Spleen (tissue), 11 donors: ENCODE data around the gene LRSAM1. TPM values are rescaled to one million over a fixed set of nuclear protein-coding genes. Genes with fewer than 3 reads are reported as not detected.

Experiments used
- DNase-seq: peaks from one replicate; pipeline ENCODE4 v3.0.0-alpha.2; 2020
- H3K27ac ChIP-seq, 8 donors: fragments of 200-600 bp; sonication (generic) in 7 of 8; 1 replicate in 4 of 8; 2 replicates in 4 of 8; pipeline versions ENCODE4 v1.5.0 to v1.8.0; 2016 to 2021; ENCODE audit warnings: inconsistent platforms in 4 of 8, mild to moderate bottlenecking in 4 of 8, moderate library complexity in 1 of 8
- H3K27me3 ChIP-seq, 7 donors: fragments of 200-600 bp; sonication (generic) in 6 of 7; replicated peaks in 1 of 7; 1 replicate in 4 of 7; 2 replicates in 3 of 7; pipeline versions ENCODE4 v1.5.0 to v1.8.0; 2016 to 2021; ENCODE audit warnings: inconsistent platforms in 3 of 7, mild to moderate bottlenecking in 1 of 7
- H3K36me3 ChIP-seq, 6 donors: fragments of 200-600 bp; sonication (generic) in 5 of 6; 1 replicate in 4 of 6; 2 replicates in 2 of 6; pipeline versions ENCODE4 v1.5.0 to v1.8.0; 2016 to 2021; ENCODE audit warnings: inconsistent platforms in 2 of 6
- H3K4me1 ChIP-seq, 6 donors: fragments of 200-600 bp; sonication (generic) in 5 of 6; 1 replicate in 3 of 6; 2 replicates in 3 of 6; pipeline versions ENCODE4 v1.5.0 to v1.8.0; 2016 to 2021; ENCODE audit warnings: inconsistent platforms in 3 of 6
- H3K4me3 ChIP-seq, 8 donors: fragments of 200-600 bp; sonication (generic) in 7 of 8; 1 replicate in 4 of 8; 2 replicates in 4 of 8; pipeline versions ENCODE4 v1.5.0 to v1.8.0; 2016 to 2021; ENCODE audit warnings: inconsistent platforms in 4 of 8, mild to moderate bottlenecking in 4 of 8, moderate library complexity in 2 of 8
- H3K9me3 ChIP-seq, 8 donors: fragments of 200-600 bp; sonication (generic) in 7 of 8; 1 replicate in 4 of 8; 2 replicates in 4 of 8; pipeline versions ENCODE4 v1.5.0 to v1.8.0; 2016 to 2021; ENCODE audit warnings: inconsistent platforms in 4 of 8
- POLR2A ChIP-seq, 3 donors: fragments of 450-650 bp; IDR thresholded peaks; one replicate each; pipeline ENCODE4 v1.5.1; 2017; ENCODE audit warnings: antibody characterized with exemption in 3 of 3, mild to moderate bottlenecking in 1 of 3
- POLR2AphosphoS5 ChIP-seq, 3 donors: sonication (generic); formaldehyde crosslinking; IDR thresholded peaks; one replicate each; pipeline ENCODE4 v1.5.1; 2017; ENCODE audit warnings: antibody characterized with exemption in 3 of 3
- WGBS, 5 donors: extraction: QIAGEN DNeasy Blood & Tissue Kit in 3 of 5; methylation state at CpG; one replicate each; pipeline versions ENCODE4 v1.1.5 to v1.1.7; 2013 to 2018; 5-methylcytosine and 5-hydroxymethylcytosine counted together
- intact Hi-C: fragments of 100-400 bp; cut with DNase I; formaldehyde crosslinking; loops from one replicate; pipeline ENCODE4 v1.15.0; 2023; ENCODE audit warnings: low total_unique reads
- polyA plus RNA-seq, 3 donors: library from polyadenylated mRNA; stranded (reverse); fragments of 200-250 nt; gene quantifications; one replicate each; pipeline ENCODE4 v1.2.1, GENCODE V29; 2013
- total RNA-seq, 7 donors: library from RNA; depleted of rRNA in 3 of 7; stranded (reverse); fragments of >200 nt in 3 of 7; fragmentation: NEBNext Ultra II Directional in 4 of 7; extraction: Animal tissue kit (Norgen Biotek cat#: 25700) in 4 of 7; gene quantifications; one replicate each; pipeline versions ENCODE4 v1.1.0 to v1.2.1, GENCODE V29; 2016 to 2021
- TF ChIP-seq, protein P1 (sequence below), 11 experiments: fragments of 200-600 bp in 7 of 11; fragments of 450-650 bp in 4 of 11; sonication (generic) in 4 of 11; IDR thresholded peaks in 8 of 11; conservative IDR thresholded peaks in 3 of 11; 1 replicate in 7 of 11; 2 replicates in 4 of 11; pipeline versions ENCODE4 v1.4.0 to v1.8.0; 2016 to 2021; ENCODE audit warnings: antibody characterized with exemption in 11 of 11, inconsistent platforms in 4 of 11, mild to moderate bottlenecking in 1 of 11
- donor health status: healthy with polysubstance abuse.
- donor health status: DM: no; HTN: no; CAD: no; lungs with moderate emphysema.
- donor health status: DM: no; HTN: no; CAD: no.
- donor health status: Bipolar disorder and iron deficiency.
- donor health status: healthy.
- donor health status: DM: no; HTN: no; CAD: no.
- donor health status: DM: yes; HTN: yes; CAD: no.

Gene LRSAM1
- total and polyA plus RNA-seq, 10 donors, result 13.5 to 32.1 (median 25.1) TPM

DNA sequence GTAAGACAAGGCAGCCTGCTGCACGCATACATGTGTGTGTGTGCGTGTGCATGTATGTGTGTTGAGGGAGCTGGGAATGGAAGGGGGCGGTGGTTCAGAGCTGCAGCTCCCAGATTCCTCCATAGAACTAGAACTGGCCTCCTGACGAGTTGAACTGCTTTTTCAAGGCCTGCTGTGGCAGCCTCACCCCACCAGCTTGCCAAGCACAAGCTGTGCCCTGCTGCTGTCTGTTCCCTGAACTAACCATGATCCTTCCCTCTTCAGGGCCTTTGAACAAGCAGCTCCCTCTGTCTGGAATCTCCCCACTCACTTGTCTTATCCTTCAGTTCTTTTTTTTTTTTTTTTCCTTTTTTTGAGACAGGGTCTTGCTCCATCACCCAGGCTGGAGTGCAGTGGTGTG is 22.6 kb downstream of the LRSAM1 start:
- Histone ChIP-seq H3K4me1 (no peaks in the 10 kb centered on the region), H3K27ac (no peak overlapping the region), H3K27me3 (no peaks in the 10 kb centered on the region), H3K9me3 (no peaks in the 10 kb centered on the region), H3K4me3 (no peak overlapping the region), H3K36me3 (peaks cover 0 to 96% (median 44%) of the 10 kb centered on the region in 6 donors)
- 82 to 96% (median 92%) methylated on average over 4 of the region's 4 CpGs for WGBS, 5 donors
- TF ChIP-seq, protein P1, sequence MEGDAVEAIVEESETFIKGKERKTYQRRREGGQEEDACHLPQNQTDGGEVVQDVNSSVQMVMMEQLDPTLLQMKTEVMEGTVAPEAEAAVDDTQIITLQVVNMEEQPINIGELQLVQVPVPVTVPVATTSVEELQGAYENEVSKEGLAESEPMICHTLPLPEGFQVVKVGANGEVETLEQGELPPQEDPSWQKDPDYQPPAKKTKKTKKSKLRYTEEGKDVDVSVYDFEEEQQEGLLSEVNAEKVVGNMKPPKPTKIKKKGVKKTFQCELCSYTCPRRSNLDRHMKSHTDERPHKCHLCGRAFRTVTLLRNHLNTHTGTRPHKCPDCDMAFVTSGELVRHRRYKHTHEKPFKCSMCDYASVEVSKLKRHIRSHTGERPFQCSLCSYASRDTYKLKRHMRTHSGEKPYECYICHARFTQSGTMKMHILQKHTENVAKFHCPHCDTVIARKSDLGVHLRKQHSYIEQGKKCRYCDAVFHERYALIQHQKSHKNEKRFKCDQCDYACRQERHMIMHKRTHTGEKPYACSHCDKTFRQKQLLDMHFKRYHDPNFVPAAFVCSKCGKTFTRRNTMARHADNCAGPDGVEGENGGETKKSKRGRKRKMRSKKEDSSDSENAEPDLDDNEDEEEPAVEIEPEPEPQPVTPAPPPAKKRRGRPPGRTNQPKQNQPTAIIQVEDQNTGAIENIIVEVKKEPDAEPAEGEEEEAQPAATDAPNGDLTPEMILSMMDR (IDR thresholded peaks at IDR 0.05 in 8 of 11, conservative IDR thresholded peaks at IDR 0.05 in 3 of 11), result no peak
- TF ChIP-seq POLR2A (IDR thresholded peaks at IDR 0.05), result no peak
- TF ChIP-seq POLR2AphosphoS5 (IDR thresholded peaks at IDR 0.05), result no peak
- intact Hi-C loops, result no loop called here
- no peak for DNase-seq

- intact Hi-C loops, result no loop called here
Observed at GRCh38 chr9:127474592-127474991, 23.3 kb downstream of the LRSAM1 start.

DNA sequence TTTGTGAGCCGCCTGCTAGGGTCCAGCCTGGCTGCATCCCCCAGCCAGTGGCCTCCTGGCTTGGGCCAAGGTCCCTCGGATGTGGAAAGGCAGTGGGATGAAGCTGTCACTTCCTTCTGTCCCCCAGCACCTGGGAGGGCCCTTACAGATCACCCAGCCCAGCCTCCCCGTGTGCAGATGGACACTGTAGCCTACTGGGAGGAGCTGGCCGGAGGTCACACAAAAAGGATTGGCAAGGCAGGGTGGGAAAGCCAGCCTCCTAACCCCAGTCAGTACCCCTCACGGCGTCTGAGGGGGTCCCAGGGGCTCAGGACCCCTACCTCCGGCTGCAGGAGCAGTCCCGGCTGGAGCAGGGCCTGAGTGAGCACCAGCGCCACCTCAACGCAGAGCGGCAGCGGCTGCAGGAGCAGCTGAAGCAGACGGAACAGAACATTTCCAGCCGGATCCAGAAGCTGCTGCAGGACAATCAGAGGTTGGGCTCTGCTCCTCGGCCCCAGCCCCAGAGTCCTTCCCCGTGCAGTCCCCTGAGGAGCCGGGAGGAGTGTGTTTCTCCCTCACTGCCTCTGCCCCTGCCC is 28.3 kb downstream of the LRSAM1 start:
- Histone ChIP-seq H3K27ac (no peak overlapping the region), H3K4me1 (no peaks in the 10 kb centered on the region), H3K9me3 (no peaks in the 10 kb centered on the region), H3K27me3 (no peaks in the 10 kb centered on the region), H3K4me3 (no peak overlapping the region), H3K36me3 (peaks cover 0 to 100% (median 73%) of the 10 kb centered on the region in 6 donors)
- no peak for DNase-seq
- TF ChIP-seq POLR2AphosphoS5 (IDR thresholded peaks at IDR 0.05) (peak in 1 of 3 donors; percentile 28), POLR2A (IDR thresholded peaks at IDR 0.05) (no peak)
- TF ChIP-seq, protein P1 (IDR thresholded peaks at IDR 0.05 in 8 of 11, conservative IDR thresholded peaks at IDR 0.05 in 3 of 11), result no peak
- WGBS, 5 donors, result 85 to 96% (median 91%) methylated on average over 11 to 17 of the region's 17 CpGs
- intact Hi-C loops, result no loop called here

More at GRCh38 chr9:127474592-127474991, 23.3 kb downstream of the LRSAM1 start:
- no peak for DNase-seq
- no peak for TF ChIP-seq POLR2A (IDR thresholded peaks at IDR 0.05)
- peaks cover 0 to 96% (median 51%) of the 10 kb centered on the region in 6 donors for H3K36me3 ChIP-seq
- 91 to 97% (median 94%) methylated on average over 3 to 5 of the region's 5 CpGs for WGBS, 5 donors
- no peak overlapping the region for H3K27ac ChIP-seq
- H3K4me1 ChIP-seq, result no peaks in the 10 kb centered on the region
- no peak overlapping the region for H3K4me3 ChIP-seq
- H3K27me3 ChIP-seq, result no peaks in the 10 kb centered on the region
- no peaks in the 10 kb centered on the region for H3K9me3 ChIP-seq

DNA sequence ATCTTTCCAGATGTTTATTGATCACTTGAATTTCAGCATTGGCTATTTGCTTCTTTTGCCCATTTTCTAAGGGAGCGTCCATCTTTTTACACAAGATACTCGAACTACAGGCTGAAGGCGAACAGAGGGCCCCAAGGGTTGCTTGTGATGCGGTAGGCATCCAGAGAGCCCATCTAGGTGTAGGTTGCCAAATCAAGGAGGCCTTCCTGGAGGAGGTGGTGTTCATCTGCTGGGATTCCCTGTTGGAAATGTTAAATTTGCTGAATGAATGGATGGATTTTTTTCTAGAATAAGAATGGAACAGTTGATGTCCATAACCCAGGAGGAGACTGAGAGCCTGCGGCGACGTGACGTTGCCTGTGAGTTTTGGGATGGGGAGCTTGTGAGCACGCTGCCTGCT is 31.4 kb downstream of the LRSAM1 start:
- Histone ChIP-seq H3K27ac (no peak overlapping the region), H3K27me3 (no peaks in the 10 kb centered on the region), H3K4me3 (no peak overlapping the region), H3K4me1 (no peaks in the 10 kb centered on the region), H3K36me3 (peaks cover 0 to 100% (median 86%) of the 10 kb centered on the region in 6 donors), H3K9me3 (no peaks in the 10 kb centered on the region)
- WGBS, 5 donors, result 94 to 99% (median 97%) methylated on average over 9 of the region's 9 CpGs
- TF ChIP-seq POLR2A (IDR thresholded peaks at IDR 0.05), result no peak
- TF ChIP-seq, protein P1 (IDR thresholded peaks at IDR 0.05 in 8 of 11, conservative IDR thresholded peaks at IDR 0.05 in 3 of 11), result no peak
- TF ChIP-seq POLR2AphosphoS5 (IDR thresholded peaks at IDR 0.05), result no peak
- intact Hi-C loops, result no loop called here
- DNase-seq, result no peak
